Measurements from ENCODE around the gene PRKN.

PRKN gene

DNA sequence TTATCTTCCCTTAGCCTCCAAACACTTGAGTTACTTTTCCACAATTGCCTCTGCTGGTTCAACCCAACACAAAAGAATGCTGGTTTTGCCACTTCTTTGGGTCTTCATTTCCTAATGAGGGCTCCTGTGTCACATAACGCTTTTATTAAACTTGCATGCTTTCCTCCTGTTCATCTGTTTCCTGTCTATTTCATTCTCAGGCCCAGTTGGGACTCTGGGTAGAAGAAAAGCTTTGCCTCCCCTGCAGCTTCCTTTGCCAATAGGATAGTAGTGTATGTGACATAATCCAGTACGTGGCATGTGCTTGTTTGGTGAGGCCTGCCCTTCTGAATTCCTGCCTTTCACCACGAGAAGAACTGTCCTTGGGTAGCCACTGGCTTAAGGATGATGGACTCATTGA is 924.4 kb downstream of the PRKN start:
- DNase-seq (ENCODE audit: low read depth in 2 of 2) = no peak

DNA sequence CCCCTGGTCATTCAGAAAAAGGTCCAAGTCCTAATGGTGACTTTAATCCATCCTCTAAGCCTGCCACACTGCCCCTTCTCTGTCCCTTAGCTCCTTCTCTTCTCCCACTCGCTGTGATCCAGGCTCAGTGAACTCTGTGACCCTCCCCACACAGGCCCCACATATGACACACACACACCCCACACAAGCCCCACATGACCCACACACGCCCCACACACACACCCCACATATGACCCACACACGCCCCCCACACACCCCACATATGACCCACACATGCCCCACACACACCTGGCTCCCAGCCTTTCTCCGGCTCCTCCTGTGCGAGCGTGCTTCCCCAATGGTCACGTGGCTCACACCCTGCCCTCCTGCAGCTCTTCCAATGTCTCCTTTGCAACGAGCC is 925.3 kb downstream of the PRKN start:
- DNase-seq (ENCODE audit: low read depth in 2 of 2) = no peak

DNA sequence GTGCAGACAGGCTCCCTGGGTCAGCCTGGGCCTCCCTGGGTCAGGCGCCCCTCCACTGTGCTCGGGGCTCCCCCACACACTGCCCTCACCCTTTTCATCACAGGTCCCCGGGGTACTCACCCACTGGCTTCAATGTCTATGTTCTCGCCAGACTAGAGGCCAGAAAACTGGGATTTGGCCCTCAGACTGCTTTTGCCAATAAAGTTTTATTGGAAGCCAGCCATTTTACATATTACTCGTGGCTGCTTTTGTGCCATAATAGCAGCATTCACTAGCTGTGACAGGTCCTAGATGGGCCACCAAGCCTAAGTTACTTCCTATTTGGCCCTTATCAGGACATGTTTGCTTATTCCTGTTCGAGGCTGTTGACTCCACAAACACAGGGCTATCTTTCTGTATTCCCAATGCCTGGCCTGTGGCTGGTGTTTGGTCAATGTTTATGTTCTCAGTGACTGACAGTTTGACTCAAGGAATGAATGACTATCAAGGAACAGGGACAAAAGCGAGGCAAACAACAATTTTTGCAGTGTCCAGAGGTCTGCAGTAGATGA is 928.6 kb downstream of the PRKN start:
- no peak for DNase-seq (ENCODE audit: low read depth in 2 of 2)

DNA sequence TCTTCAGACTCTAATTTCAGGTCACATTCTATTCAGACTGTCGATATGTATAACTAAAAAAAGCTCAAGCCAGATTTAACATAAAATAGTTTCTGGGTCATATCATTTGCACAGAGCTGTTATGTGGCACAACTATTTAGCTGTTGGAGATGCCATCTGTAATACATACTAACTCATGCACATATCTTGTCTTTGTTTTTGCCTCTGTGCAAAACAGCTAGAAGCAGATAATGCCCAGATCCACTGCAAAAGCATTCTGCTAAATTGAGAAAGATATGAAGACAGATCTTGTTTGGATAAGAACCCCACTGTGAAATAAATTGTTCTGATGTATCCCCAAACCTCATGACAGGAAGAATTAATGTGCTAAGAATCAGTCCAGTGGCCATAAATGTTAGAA is 930.9 kb downstream of the PRKN start:
- no peak for DNase-seq (ENCODE audit: low read depth in 2 of 2)

DNA sequence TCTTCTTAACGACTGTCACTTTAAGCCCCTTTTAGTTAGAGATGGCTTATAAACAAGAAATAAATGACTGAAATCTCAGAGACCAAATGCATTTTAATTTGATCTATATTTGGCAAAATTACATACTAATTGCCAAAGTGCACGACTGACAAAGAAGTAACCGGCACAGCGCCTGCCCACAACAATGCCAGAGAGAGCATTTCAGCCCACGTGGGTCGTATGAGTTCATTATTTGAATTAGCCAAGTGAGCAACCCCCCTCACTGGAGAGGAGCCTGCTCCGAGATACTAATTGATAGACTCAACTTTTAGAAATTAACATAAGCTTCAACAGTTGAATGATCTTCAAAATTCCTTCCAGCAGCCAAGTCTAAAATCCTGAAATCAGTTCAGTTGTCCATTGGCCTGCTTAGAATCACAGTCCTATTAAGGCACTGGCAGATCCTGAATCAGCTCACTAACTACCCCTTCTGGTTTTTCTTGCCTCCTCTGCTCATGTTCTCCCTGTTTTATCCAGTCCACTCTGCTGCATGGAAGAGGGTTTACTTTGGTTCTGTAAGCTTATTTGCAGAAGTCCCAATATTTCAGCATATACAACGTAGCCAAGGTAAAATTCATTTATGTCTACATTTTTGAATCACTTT is 934.6 kb downstream of the PRKN start:
- no peak for DNase-seq (ENCODE audit: low read depth in 2 of 2)

DNA sequence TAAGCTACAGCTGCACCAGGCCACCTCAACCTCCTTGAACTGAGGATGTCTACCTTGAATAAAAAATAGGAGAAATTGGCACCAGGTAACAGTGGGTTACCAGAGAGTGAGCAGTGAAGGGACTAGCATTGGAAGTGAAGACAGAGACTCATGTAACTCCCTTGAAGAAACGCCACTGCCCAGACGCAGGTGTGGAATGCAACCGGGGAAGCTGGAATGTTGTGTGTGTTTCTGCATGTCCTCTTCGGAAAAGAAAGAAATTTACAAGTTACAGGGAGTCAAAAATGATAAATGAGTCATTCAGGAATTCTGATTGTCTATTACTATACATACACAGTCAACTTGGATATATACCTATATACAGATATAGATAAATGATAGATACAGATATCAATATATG is 939.0 kb downstream of the PRKN start:
- DNase-seq (ENCODE audit: low read depth in 2 of 2) = no peak

DNA sequence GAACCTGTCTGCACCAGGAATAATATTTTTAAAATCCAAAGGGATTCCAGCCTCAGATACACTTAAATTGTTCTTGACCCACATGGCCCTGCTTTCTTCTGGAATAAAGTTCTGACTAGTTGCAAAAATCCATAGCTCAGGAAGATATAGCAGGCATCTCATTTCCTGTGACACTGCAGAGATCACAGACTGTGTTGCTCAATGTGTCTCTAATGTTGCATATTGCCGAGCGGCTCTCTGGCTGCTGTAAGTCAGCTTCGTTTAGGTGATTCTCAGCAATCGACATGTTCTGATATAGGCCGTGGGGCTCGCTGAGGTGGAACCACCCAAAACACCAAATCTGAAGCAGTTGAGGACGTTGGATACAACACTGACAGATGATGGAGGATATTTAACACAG is 955.4 kb downstream of the PRKN start:
- no peak for DNase-seq (ENCODE audit: low read depth in 2 of 2)

DNA sequence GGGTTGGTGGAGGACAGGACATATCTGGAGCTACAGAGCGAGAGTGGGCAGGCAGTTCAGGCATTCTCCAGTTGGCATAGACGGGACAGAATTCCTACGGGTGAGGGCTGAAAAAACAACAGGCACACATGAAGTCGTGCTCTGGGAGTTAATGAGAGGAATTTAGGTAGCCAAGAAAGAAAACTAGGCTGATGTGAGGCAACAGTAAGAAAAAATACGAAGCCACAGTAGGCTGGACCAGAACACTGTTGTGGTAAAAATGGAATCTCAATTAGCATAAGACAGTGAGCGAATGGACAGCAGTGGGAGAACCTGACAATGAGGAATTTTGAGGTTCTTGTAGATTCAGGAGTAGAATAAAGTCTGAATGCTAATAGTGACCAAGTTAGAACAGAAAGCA is 965.6 kb downstream of the PRKN start:
- no peak for DNase-seq (ENCODE audit: low read depth in 2 of 2)

DNA sequence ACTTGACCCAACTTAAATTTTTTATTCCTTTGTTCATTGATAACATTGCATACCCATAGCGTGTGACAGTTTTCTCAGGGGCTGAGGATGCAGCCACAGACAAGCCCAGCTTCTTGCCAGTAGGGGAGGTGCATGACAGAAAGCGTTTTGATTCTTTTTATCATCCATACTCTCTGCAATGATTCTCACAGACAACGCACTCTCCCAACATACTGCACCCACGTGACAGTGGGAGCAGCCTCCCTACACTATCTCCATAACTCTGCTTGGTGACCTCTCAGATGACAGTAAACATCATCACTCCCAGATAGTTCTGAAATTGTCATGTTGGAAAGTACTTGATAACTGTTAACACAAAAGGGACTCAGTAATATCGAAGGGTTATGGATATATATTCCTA is 972.5 kb downstream of the PRKN start:
- no peak for DNase-seq (ENCODE audit: low read depth in 2 of 2)

DNA sequence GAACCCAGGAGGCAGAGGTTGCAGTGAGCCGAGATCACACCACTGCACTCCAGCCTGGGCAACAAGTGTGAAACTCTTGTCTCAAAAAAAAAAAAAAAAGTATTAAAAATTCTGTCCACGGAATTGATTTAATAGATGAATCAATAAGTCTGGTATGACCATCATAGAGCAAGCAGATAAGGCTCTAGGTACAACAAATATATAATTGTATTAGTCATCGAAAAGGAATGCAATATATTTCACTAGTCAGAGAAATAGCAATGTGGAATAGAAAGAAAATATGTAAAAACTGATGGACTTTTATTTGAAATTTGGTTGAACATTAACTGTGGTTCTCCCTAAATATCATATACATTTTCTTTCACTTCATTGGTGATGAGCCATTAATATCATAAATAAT is 976.9 kb downstream of the PRKN start:
- DNase-seq (ENCODE audit: low read depth in 2 of 2) = no peak

DNA sequence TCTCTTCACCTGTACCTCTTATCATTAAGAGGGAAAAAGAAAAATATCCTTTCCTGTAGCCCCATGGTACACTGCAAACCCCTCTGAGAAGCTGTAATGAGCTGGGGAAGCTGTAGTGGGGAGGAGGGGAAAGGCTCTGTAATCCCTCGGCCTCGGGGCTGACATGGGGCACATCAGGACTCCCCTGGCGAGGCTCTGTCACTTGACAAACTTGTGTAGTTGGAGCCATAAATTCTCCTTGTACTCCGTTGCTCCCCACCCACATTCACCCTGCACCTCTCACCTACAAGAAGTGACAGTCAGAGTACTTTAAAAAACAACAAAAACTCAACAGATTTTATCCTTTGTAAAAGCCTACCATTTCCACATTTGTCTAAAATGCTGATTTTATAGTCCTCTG is 978.0 kb downstream of the PRKN start:
- DNase-seq (ENCODE audit: low read depth in 2 of 2) = no peak

DNA sequence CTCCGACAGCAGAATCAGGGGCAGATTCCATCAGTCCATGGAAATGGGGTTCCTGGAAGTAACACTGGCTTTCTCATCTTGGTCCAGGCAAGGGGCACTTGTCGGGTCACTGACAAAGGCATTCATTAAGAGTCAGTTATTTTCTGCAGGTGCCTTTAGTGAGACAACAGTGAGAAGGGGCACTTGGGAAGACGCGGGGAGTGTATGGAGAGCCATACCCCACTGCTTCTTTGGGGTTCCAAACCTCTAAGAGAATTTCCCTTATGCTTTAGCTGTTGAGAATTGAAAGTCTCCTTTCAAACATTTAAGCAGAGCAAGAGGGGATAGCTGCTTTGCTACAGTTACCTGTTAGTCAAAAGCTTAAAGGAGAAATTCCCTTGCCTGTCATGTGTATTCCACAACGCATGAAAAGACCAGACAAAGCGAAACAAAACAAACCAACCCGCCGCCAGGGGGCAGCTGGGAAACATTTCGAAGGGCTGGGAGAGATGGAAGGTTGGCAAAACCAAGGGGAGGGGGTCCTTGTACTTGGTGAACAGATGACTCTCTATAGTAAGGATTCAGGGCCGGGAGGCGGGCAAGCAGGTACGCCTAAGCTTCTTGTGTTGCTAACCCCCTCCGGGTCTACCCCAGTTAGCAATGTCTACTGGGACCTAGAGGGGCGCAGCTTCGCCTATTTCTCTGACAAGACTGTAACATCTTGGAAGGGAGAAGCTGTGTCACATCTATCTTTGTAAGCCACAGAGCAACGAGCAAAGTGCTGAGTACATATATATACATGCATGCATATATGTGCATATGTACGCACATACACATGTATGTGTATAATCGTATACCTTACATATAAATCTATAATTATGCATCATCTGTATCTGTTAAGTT is 978.8 kb downstream of the PRKN start:
- DNase-seq (ENCODE audit: low read depth in 2 of 2) = peak; percentile 3 to 21

DNA sequence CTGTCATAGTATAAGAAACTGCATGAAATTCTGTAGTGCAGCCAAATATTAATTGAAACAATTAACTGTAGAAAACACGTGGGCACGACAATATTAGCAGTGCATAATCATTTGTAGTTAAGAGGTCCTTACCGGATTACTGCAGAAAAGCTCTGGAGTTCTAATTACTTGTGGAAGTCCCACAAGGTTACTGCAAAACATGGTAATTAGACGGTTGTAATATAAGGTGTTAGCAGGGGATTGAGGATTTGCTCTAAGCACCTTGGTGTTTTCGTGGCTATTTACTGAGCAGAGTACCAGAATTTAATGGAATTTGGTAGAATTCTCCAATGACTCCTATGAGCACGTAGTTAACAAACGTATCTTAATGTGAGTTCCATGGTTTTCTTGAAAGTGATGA is 980.1 kb downstream of the PRKN start:
- no peak for DNase-seq (ENCODE audit: low read depth in 2 of 2)

DNA sequence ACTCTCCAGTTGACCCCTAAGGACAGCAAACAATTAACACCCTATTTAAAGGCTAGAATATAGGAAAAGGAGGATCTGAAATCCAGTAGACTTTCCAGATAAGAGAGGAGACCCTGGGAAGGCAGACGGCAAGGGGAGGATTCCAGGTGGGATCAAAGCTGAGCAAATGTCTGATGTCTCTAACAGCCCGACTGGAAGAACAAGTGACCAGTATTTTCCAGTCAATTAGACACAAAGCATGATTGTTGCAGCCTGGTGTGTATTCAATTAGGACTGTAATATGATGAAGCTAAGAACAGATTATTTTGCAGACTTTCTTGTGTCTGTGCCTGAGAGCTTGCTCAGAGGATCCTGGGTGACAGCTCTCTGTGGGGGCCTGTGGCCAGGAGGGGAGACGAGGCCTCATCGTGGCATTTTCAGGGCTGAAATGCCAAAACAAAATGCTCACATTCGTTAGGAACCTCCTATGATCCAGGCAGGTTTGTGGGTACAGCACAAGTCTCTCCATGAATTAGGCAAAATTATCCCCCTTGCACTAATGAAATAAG is 981.9 kb downstream of the PRKN start:
- no peak for DNase-seq (ENCODE audit: low read depth in 2 of 2)

DNA sequence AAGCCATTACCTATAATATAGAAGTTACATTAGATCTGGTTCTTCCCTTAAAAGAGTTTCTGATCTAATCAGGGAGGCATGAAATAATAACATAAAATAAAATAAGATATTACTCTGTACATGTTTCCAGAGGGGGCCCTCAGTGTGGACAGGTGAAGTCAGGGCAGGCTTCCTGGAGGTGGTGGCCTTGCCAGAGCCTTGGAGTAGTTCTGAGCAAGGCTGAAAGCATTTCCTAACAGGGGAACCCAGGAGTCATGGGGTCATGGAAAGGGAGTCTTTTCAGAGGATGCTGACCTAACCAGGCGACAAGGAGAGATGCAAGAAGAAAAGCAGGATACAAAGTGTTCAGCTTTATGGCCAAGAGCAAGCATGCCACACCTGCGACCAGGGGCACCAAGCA is 982.4 kb downstream of the PRKN start:
- no peak for DNase-seq (ENCODE audit: low read depth in 2 of 2)

DNA sequence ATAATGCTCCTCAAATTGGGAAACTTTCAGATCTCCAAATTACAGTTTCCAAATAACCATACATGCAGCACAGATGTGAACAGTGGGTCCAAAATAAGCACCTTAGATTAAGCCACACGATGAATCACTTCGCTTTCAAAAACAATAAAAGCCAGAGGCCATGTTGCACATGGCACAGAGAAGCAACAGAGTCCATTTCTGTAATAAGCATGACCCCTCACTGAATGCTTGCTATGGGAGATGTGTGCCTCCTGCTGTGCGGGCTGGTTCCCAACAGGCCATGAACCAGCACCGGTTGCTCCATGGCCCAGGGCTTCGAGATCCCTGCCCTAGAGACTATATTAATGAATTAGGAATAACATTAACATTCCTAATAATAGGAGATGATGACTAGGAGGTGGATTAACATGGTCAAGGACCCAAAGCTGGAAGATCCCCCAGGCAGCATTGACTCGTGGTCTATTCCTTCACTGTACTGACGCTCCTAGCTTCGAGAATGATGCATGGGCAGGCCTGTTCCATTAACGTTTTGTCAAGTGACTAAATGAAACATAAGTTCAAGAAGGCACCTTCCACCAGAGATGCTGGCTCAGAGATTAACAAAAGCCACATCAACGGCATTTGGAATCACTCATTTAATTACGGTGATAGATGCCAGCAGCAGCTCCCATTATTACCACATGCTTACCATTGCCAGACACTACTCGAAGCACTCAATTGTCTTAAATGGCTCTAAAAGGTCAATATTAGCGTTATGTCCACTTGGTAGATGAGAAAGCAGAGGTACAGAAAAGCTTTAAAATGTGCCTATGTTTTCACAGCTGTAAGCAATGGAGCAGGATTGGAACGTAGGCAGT is 983.1 kb downstream of the PRKN start:
- DNase-seq (ENCODE audit: low read depth in 2 of 2) = no peak

DNA sequence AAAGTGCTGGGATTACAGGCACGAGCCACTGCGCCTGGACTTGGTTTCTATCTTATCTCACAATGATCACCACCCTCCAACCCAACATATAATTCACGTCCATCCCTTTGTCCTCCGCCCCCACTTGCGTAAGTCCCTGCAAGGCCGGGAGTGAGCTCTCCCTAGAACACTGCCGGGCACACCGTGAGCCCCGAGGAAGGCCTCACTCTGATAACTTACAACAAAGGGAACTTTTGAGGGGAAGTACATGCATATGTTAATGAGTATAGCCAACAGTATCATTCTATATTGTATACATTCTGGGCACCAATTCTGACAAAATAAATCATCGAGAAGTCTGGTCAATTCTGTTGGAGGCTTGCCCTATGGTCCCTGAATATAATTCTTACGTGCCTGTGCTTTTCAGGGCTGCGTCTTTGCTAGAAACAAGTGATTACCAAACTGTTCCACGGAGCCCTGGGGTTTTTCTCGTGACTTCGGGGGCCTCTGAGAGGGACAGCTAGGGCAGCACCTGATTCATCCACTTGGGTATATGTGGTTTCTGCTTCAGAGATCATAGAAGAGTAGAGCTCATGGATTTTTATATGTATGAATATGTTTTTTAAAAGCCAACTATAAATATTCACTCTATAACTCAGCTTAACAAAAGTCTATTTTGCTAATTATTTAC is 983.9 kb downstream of the PRKN start:
- no peak for DNase-seq (ENCODE audit: low read depth in 2 of 2)

DNA sequence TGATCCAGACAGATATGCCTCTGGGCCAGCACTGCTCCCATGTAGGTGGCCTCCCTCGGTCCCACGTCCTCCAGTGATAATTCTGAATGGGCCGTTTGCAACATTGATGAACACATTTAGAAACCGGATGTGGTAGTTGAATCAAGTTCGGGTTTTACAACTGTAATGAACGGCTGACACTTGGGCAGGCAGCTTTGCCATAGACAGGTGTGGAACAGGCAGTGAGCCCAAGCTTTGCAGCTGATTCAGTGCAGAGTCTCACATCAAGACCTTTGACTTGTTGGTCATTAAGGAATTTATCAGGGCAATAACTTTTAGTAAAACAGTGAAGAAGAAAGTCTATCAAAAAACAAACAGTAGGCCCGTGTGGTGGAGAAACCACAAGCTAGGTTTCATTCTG is 987.1 kb downstream of the PRKN start:
- DNase-seq (ENCODE audit: low read depth in 2 of 2) = no peak

DNA sequence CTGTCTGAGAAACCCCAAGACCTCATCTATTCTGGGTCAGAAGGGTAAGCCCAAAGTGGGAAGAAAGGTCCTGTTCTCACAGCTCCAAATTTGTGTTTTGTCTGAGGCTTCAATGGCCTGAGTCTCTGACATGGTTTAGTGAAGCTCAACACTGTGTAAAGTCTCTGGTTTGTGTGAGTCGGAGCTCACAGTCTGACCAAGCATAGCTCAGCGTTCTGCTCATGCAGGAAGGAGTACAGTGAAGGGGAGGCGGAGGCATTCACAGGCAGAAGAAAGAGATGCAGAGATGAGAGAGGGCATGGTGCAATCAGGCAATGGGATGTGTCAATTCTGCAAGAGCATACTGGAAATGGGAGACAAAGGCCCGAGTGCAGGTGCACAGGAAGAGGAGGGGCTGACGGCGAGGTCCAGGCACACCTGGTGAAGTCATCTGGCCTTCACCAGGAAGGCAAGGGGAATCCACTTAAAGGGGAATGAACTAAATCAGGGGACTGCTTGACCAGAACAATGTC is 990.7 kb downstream of the PRKN start:
- DNase-seq (ENCODE audit: low read depth in 2 of 2) = no peak

DNA sequence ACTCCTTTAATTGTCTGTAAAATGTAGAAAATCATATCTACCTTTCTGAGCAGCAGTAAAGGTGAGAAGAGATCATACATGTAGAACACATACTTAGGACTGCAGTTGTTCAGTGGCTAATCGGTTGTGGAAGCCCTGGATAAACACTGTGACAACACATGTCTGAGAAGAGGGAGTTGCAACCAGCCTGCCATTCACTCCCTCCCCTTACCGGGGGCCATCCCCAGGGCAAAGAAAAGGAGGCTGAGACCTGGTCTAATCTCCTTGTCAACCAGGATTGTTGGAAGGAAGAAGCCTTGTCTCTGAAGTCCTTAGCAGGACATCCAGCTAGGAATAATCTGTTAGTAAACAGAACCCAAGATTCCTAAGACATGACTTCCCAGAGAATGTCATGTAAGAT is 991.2 kb downstream of the PRKN start:
- no peak for DNase-seq (ENCODE audit: low read depth in 2 of 2)

DNA sequence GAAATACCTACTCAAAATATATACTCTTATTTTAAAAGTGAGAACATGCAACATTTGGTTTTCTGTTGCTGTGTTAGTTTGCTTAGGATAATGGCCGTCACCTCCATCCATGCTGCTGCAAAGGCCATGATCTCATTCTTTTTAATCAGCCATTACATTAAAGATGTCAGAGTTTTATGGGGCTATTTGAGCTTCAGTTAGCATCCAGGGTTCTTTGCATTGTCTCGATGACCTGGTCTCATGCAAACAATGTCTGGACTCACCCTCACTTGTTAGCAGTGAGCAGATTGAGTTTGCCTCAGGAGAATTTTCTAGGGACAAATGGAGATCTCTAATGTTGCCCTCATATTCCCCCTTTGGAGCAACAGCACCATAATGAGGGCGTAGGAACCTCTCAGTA is 995.0 kb downstream of the PRKN start:
- no peak for DNase-seq (ENCODE audit: low read depth in 2 of 2)
